SH-SY5Y (cell line): ENCODE data around the gene PARP15.

Experiments
- GATA2 ChIP-seq: IDR thresholded peaks from 2 replicates; pipeline ENCODE4 v1.6.1; 2011; ENCODE audit warnings: mild to moderate bottlenecking, low read depth, low read length
- GATA3 ChIP-seq: IDR thresholded peaks from 2 replicates; pipeline ENCODE4 v1.6.1; 2011; ENCODE audit warnings: low read depth, mild to moderate bottlenecking, low read length, moderate library complexity

GRCh38 chr3:122681974-122682409 is 104.5 kb downstream of the PARP15 start:
- TF ChIP-seq GATA3 (no peak), GATA2 (no peak)
